ENCODE data around the gene CCDC122. TPM values are rescaled to one million over a fixed set of nuclear protein-coding genes. Genes with fewer than 3 reads are reported as not detected.

CCDC122 gene
- total and polyA plus RNA-seq, 2 donors (not counting 3 experiments of a cell fraction or from before 2014, with no cell fraction given) = 0.57 to 7.5 TPM

DNA sequence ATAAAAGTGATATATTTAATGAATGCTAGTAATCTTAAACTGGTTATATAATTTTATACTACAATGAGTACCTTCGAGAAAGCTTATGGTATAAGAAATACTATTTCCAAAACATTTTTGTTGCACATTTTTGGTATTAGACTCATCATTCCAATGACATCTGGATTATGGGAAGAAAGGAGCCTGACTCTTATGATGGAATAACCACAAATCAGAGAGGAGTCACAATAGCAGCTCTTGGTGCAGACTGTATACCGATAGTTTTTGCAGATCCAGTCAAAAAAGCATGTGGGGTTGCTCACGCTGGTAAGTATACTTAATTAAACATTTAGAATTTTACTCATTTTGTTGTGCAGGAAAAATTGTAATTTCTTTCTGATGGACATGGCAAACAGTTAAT, 4.1 kb upstream of the CCDC122 start:
- H3K27me3 ChIP-seq (ENCODE audit: control insufficient read depth in 2 of 2, insufficient read depth in 2 of 2, low read length in 2 of 2) = no peaks in the 10 kb centered on the region
- FAIRE-seq (no peak), DNase-seq (ENCODE audit: low read depth, low spot score) (no peak)
- H3K4me1 ChIP-seq (ENCODE audit: control insufficient read depth, extremely low read depth, insufficient read depth, low read length) = peaks cover 6% of the 10 kb centered on the region
- CTCF ChIA-PET = interaction anchor here (1.5 to 1.6 kb wide), 2 partner anchors 9 to 11 kb away, joined by 3 to 4 read pairs; no protein-coding TSS in a partner anchor
- TF ChIP-seq POLR2AphosphoS5 (IDR thresholded peaks at IDR 0.05; ENCODE audit: insufficient read depth, low read depth, low read length) = no peak
- TF ChIP-seq, protein P1, sequence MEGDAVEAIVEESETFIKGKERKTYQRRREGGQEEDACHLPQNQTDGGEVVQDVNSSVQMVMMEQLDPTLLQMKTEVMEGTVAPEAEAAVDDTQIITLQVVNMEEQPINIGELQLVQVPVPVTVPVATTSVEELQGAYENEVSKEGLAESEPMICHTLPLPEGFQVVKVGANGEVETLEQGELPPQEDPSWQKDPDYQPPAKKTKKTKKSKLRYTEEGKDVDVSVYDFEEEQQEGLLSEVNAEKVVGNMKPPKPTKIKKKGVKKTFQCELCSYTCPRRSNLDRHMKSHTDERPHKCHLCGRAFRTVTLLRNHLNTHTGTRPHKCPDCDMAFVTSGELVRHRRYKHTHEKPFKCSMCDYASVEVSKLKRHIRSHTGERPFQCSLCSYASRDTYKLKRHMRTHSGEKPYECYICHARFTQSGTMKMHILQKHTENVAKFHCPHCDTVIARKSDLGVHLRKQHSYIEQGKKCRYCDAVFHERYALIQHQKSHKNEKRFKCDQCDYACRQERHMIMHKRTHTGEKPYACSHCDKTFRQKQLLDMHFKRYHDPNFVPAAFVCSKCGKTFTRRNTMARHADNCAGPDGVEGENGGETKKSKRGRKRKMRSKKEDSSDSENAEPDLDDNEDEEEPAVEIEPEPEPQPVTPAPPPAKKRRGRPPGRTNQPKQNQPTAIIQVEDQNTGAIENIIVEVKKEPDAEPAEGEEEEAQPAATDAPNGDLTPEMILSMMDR (IDR thresholded peaks at IDR 0.05; ENCODE audit: extremely low read depth in 1 of 2, insufficient read depth in 1 of 2, low read depth in 1 of 2, low read length in 2 of 2) = no peak
- TF ChIP-seq, protein P2, sequence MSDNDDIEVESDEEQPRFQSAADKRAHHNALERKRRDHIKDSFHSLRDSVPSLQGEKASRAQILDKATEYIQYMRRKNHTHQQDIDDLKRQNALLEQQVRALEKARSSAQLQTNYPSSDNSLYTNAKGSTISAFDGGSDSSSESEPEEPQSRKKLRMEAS (IDR thresholded peaks at IDR 0.05; ENCODE audit: insufficient read depth, insufficient read length) = no peak
- no peak for TF ChIP-seq FOS (IDR thresholded peaks at IDR 0.05; ENCODE audit: borderline replicate concordance, insufficient read depth, low read length)
- TF ChIP-seq EZH2 (IDR thresholded peaks at IDR 0.05; ENCODE audit: borderline replicate concordance, low read depth, low read length, severe bottlenecking) = no peak
- no peak for TF ChIP-seq GATA2 (IDR thresholded peaks at IDR 0.05; ENCODE audit: insufficient read depth, insufficient read length, low read depth, low read length)
- no peak for TF ChIP-seq JUN (IDR thresholded peaks at IDR 0.05; ENCODE audit: borderline replicate concordance, insufficient read depth, insufficient read length, low read depth)
- TF ChIP-seq MYC (IDR thresholded peaks at IDR 0.05; ENCODE audit: low read depth, low read length) = no peak
- TF ChIP-seq POLR2A (IDR thresholded peaks at IDR 0.05; ENCODE audit: low read depth, low read length) = no peak
- no peak overlapping the region for H3K9ac ChIP-seq (replicated peaks; ENCODE audit: extremely low read depth, insufficient read depth, low read length)
- H3K9me3 ChIP-seq (replicated peaks; ENCODE audit: control insufficient read depth, insufficient read depth, low read length) = no peaks in the 10 kb centered on the region
- dilution Hi-C loops (cut with MboI; ENCODE audit: extremely low pct_ligation_motif_present, low sequenced_read_pairs) (no loop called here), intact Hi-C loops (cut with micrococcal nuclease) (no loop called here)
- H3K4me3 ChIP-seq (replicated peaks in 1 of 3; ENCODE audit: insufficient read depth in 1 of 3, low read depth in 1 of 3, low read length in 3 of 3) = no peak overlapping the region
- POLR2A ChIA-PET = no interaction called here
- H3K79me2 ChIP-seq (ENCODE audit: control insufficient read depth, insufficient read depth, low read length) = no peaks in the 10 kb centered on the region
- H3K9me1 ChIP-seq (replicated peaks; ENCODE audit: control insufficient read depth, extremely low read depth, insufficient read depth, low read length) = no peaks in the 10 kb centered on the region
- no TSS peak for BruUV-seq (replicated peaks)
- H3K36me3 ChIP-seq (ENCODE audit: control insufficient read depth in 2 of 2, extremely low read depth in 1 of 2, insufficient read depth in 2 of 2, low read length in 2 of 2) = no peaks in the 10 kb centered on the region
- H2AFZ ChIP-seq (ENCODE audit: low read depth, low read length) = no peak overlapping the region
- H3K27ac ChIP-seq (ENCODE audit: insufficient read depth, low read depth, low read length) = no peak overlapping the region
- no peak overlapping the region for H3K4me2 ChIP-seq (ENCODE audit: insufficient read depth, low read length)
- no peaks in the 10 kb centered on the region for H4K20me1 ChIP-seq (replicated peaks; ENCODE audit: control insufficient read depth, extremely low read depth, insufficient read depth, low read length)

Data from endothelial cell of umbilical vein (primary cell).